Measurements from ENCODE around the gene EXOC2.

- TF ChIP-seq CTCF (IDR thresholded peaks at IDR 0.05; ENCODE audit: borderline replicate concordance, extremely low read depth, low read length, poor library complexity, severe bottlenecking) (no peak), EZH2 (IDR thresholded peaks at IDR 0.05; ENCODE audit: borderline replicate concordance, low read depth, low read length, severe bottlenecking) (no peak)
These were observed 219.6 kb downstream of the EXOC2 start for GRCh38 chr6:473356-473755.
